Lower leg skin (tissue), 3 donors: ENCODE results near the gene PPIB.

Experiments used
- POLR2A ChIP-seq, 2 donors: fragments of 450-650 bp; IDR thresholded peaks; one replicate each; pipeline ENCODE4 v1.6.1; 2016 to 2017; ENCODE audit warnings: antibody characterized with exemption in 2 of 2, mild to moderate bottlenecking in 1 of 2, moderate library complexity in 1 of 2
- TF ChIP-seq, protein P1 (sequence below), 3 donors: fragments of 450-650 bp; IDR thresholded peaks; one replicate each; pipeline ENCODE4 v1.5.1; 2016; ENCODE audit warnings: antibody characterized with exemption in 3 of 3, mild to moderate bottlenecking in 3 of 3, moderate library complexity in 2 of 3

GRCh38 chr15:64125978-64126377 is 36.8 kb downstream of the PPIB start:
- TF ChIP-seq, protein P1, sequence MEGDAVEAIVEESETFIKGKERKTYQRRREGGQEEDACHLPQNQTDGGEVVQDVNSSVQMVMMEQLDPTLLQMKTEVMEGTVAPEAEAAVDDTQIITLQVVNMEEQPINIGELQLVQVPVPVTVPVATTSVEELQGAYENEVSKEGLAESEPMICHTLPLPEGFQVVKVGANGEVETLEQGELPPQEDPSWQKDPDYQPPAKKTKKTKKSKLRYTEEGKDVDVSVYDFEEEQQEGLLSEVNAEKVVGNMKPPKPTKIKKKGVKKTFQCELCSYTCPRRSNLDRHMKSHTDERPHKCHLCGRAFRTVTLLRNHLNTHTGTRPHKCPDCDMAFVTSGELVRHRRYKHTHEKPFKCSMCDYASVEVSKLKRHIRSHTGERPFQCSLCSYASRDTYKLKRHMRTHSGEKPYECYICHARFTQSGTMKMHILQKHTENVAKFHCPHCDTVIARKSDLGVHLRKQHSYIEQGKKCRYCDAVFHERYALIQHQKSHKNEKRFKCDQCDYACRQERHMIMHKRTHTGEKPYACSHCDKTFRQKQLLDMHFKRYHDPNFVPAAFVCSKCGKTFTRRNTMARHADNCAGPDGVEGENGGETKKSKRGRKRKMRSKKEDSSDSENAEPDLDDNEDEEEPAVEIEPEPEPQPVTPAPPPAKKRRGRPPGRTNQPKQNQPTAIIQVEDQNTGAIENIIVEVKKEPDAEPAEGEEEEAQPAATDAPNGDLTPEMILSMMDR (IDR thresholded peaks at IDR 0.05), result no peak
- no peak for TF ChIP-seq POLR2A (IDR thresholded peaks at IDR 0.05)
